BJ (cell line): Measurements from ENCODE around the gene HRH4. TPM values are rescaled to one million over a fixed set of nuclear protein-coding genes. Genes with fewer than 3 reads are reported as not detected.

Experiments
- CTCF ChIA-PET: fragments of 350-600 bp; formaldehyde crosslinking; extraction: SDS; loops from one replicate; lab custom pipeline; 2021; ENCODE audit warnings: antibody characterized with exemption, inconsistent platforms; lab: Yijun Ruan, JAX
- POLR2A ChIA-PET: fragments of 300-600 bp; sonication (Branson Sonifier 250); formaldehyde crosslinking; extraction: SDS; loops from one replicate; lab custom pipeline; 2021; ENCODE audit warnings: antibody characterized with exemption; lab: Charles Lee
- DNase-seq: peaks from one replicate; pipeline ENCODE4 v3.0.0-alpha.2; 2011; ENCODE audit warnings: low read depth
- H3K27me3 ChIP-seq: 2 replicates; pipeline ENCODE4 v1.6.0; 2011; ENCODE audit warnings: low read length; ENCODE audit not compliant: control insufficient read depth, insufficient read depth
- H3K36me3 ChIP-seq: 2 replicates; pipeline ENCODE4 v1.5.1; 2011; ENCODE audit warnings: low read length; ENCODE audit not compliant: control insufficient read depth, insufficient read depth
- H3K4me3 ChIP-seq: 2 replicates; pipeline ENCODE4 v1.5.1; 2011; ENCODE audit warnings: low read depth, mild to moderate bottlenecking, control low read depth, low read length
- polyA plus RNA-seq: library from polyadenylated mRNA; depleted of rRNA; stranded (reverse); fragments of >200 nt; gene quantifications from 2 replicates; pipeline ENCODE4 v1.2.3, GENCODE V29; 2011
- TF ChIP-seq, protein P1 (sequence below): IDR thresholded peaks from 2 replicates; pipeline ENCODE4 v1.5.1; 2011; ENCODE audit warnings: low read depth, mild to moderate bottlenecking, control low read depth, inconsistent platforms, low read length, moderate library complexity; ENCODE audit not compliant: insufficient read depth

The HRH4 gene
- polyA plus RNA-seq, 1 experiment = not detected

DNA sequence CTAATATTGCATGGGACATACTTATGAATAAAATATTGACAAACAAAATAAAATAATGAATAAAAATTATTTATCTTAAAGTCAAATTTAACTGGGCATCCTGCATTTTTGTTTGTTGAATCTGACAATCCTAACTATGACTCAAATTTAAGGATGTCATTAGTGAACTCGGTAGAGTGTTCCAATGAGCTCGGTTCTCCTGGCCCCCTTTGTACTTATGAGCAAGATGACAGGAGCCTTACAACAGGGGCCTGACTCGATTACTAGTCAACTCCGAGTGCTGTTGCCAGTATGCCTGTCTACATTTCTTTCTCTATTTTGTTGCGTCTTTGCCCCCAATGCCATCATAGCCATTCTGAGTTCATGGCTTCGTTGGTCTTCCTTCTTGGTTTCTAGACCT, 40.3 kb downstream of the HRH4 start:
- CTCF ChIA-PET = interaction anchor here (1.2 to 9.5 kb wide), 2 partner anchors 13 to 14 kb away, joined by 4 to 61 read pairs; no protein-coding TSS in a partner anchor
- H3K4me3 ChIP-seq = no peak overlapping the region
- DNase-seq = no peak
- H3K36me3 ChIP-seq = no peaks in the 10 kb centered on the region
- POLR2A ChIA-PET = no interaction called here
- TF ChIP-seq, protein P1, sequence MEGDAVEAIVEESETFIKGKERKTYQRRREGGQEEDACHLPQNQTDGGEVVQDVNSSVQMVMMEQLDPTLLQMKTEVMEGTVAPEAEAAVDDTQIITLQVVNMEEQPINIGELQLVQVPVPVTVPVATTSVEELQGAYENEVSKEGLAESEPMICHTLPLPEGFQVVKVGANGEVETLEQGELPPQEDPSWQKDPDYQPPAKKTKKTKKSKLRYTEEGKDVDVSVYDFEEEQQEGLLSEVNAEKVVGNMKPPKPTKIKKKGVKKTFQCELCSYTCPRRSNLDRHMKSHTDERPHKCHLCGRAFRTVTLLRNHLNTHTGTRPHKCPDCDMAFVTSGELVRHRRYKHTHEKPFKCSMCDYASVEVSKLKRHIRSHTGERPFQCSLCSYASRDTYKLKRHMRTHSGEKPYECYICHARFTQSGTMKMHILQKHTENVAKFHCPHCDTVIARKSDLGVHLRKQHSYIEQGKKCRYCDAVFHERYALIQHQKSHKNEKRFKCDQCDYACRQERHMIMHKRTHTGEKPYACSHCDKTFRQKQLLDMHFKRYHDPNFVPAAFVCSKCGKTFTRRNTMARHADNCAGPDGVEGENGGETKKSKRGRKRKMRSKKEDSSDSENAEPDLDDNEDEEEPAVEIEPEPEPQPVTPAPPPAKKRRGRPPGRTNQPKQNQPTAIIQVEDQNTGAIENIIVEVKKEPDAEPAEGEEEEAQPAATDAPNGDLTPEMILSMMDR = no peak
- no peaks in the 10 kb centered on the region for H3K27me3 ChIP-seq

DNA sequence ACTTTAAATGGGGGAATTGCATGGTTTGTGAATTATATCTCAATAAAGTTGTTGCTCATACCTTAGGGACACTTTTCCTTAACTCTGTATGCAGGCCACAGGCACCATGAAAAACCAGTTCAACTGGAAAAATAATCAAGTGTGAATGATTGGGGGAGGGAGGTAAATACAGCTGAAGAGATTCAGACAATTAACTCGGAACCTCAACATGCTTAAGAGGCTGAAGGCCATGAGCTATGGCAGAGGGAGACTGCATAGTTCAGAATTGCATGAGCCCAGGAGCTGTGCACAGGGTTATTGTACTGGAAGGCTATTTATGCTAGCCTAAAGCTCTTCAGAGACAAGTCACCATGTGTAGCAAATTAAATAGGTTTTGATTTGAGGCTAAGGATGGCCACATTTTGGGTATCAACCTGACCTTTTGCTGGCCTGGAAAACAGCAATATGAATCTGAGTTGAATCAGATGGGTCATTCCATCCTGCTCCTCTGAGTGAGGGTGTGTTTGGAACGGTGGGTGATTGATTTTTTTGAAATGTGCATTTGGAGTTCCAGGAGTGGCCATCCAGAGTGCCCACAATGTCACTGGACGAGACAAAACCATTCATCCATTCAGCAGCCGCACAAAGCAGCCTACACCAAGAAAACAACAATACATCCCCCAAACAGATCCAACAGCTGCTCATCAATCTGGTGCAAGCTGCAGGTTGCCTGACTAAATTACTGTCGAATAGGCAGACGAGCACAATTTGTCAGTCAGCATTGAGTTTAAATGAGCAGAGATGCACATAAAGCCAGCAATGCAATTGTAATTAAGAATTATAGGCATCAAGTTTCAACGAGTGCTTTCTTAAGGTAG, 42.5 kb downstream of the HRH4 start:
- Histone ChIP-seq H3K4me3 (no peak overlapping the region), H3K27me3 (no peaks in the 10 kb centered on the region), H3K36me3 (no peaks in the 10 kb centered on the region)
- CTCF ChIA-PET = interaction anchor here (0.6 to 9.5 kb wide), 3 partner anchors 10 to 70 kb away, joined by 3 to 61 read pairs (median 4); no protein-coding TSS in a partner anchor
- DNase-seq = no peak
- POLR2A ChIA-PET = no interaction called here
- TF ChIP-seq, protein P1 = no peak

DNA sequence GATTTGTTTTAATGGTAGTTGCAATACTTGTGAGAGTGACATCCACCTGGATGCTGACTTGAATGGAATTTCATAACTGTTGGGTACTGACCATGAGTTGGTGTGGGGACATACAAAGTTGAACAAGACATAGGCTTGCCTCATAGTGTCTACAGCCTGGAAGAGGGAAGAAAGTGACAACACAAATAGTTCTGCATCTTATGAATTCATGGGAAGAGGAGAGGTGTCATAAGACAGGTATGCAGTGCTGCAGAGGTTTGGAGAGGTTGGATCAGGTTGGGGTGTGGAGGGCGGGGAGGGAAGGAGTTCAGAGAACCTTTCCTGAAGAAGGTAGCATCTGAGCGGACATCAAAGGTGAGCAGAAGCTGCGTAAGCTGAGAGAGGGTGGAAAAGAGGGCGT, 44.0 kb downstream of the HRH4 start:
- Histone ChIP-seq H3K4me3 (no peak overlapping the region), H3K36me3 (no peaks in the 10 kb centered on the region), H3K27me3 (no peaks in the 10 kb centered on the region)
- TF ChIP-seq, protein P1 = no peak
- no peak for DNase-seq
- CTCF ChIA-PET = interaction anchor here (1.3 kb wide), 1 partner anchor 10 kb away, joined by 6 read pairs; no protein-coding TSS in a partner anchor
- POLR2A ChIA-PET = no interaction called here

DNA sequence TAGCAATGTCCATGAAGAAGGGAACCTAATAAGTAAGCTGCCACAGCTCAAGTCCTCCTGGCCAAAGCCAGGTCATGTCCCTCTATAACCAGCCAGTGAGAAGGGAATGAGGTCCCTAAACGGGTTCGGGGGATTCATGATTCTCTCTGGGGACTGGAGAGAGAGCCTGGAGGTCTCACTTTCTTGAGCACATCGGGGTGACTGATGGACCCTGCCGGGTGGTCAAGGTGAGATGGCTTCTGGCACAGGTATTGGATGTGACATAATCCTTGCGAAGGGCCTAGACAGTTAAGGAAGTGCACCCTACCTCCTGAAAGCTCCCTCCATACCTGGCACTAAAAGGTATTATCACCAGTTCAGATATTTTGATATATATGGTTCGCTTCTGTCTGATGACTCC, 45.7 kb downstream of the HRH4 start:
- CTCF ChIA-PET = interaction anchor here (0.9 kb wide), 2 partner anchors 14 to 18 kb away, joined by 3 read pairs; no protein-coding TSS in a partner anchor

DNA sequence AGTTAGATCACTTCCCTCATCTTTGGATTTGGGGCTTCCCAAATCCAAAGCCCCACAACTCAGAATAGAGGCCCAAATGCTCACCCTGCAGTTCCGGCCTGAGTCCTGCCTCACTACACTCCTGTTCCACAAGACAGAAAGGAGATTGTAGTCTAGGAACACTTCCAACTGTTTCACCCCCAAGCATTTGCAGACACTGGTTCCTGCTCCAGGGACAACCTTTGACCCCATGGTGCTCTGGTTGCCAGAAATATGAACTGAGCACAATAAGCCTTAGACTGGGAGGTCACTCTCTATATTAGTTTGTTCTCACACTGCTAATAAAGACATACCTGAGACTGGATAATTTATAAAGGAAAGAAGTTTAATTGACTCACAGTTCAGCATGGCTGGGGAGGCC, 49.0 kb downstream of the HRH4 start:
- POLR2A ChIA-PET = no interaction called here

More for the DNA sequence above, 45.7 kb downstream of the HRH4 start:
- H3K4me3 ChIP-seq = no peak overlapping the region
- TF ChIP-seq, protein P1 = no peak
- H3K27me3 ChIP-seq = no peaks in the 10 kb centered on the region
- no peak for DNase-seq
- POLR2A ChIA-PET = no interaction called here
- H3K36me3 ChIP-seq = no peaks in the 10 kb centered on the region

More for the DNA sequence above, 49.0 kb downstream of the HRH4 start:
- CTCF ChIA-PET = no interaction called here
- no peaks in the 10 kb centered on the region for H3K27me3 ChIP-seq
- H3K36me3 ChIP-seq = no peaks in the 10 kb centered on the region
- TF ChIP-seq, protein P1 = no peak
- no peak overlapping the region for H3K4me3 ChIP-seq
- DNase-seq = no peak
